Uterus (tissue), 2 donors: ENCODE results near the gene KAT5.

Source experiments
- CTCF ChIP-seq, 4 experiments: fragments of 200-600 bp in 2 of 4; fragments of 450-650 bp in 2 of 4; sonication (generic) in 2 of 4; IDR thresholded peaks; one replicate each; pipeline ENCODE4 v1.5.1; 2016 to 2019; ENCODE audit warnings: antibody characterized with exemption in 4 of 4, mild to moderate bottlenecking in 2 of 4, moderate library complexity in 1 of 4
- POLR2A ChIP-seq, 2 donors: fragments of 450-650 bp; IDR thresholded peaks; one replicate each; pipeline ENCODE4 v1.6.1; 2016; ENCODE audit warnings: antibody characterized with exemption in 2 of 2, mild to moderate bottlenecking in 1 of 2, moderate library complexity in 1 of 2

- no peak for TF ChIP-seq CTCF (IDR thresholded peaks at IDR 0.05)
- TF ChIP-seq POLR2A (IDR thresholded peaks at IDR 0.05) = no peak
These were observed 31.8 kb upstream of the KAT5 start for GRCh38 chr11:65680192-65680743.
